Measurements from ENCODE around the gene CAMK1D. TPM values are rescaled to one million over a fixed set of nuclear protein-coding genes. Genes with fewer than 3 reads are reported as not detected.

The CAMK1D gene
- total and polyA plus RNA-seq, 2 experiments from 2014 or later: 3.5 to 6.0 TPM

- H3K4me2 ChIP-seq: no peak overlapping the region
- 69% methylated on average over 9 of the region's 9 CpGs for WGBS (ENCODE audit: low lambda C conversion rate, missing lambda C conversion rate)
- TF ChIP-seq EZH2 (IDR thresholded peaks at IDR 0.05; ENCODE audit: borderline replicate concordance): no peak
- no peak for TF ChIP-seq CTCF (IDR thresholded peaks at IDR 0.05; ENCODE audit: poor library complexity)
- no peak for TF ChIP-seq EZH2phosphoT487 (IDR thresholded peaks at IDR 0.05; ENCODE audit: low read depth, severe bottlenecking, unreplicated experiment)
- H3K79me2 ChIP-seq: no peaks in the 10 kb centered on the region
- H3K9me3 ChIP-seq (ENCODE audit: low read depth): no peaks in the 10 kb centered on the region
- no peaks in the 10 kb centered on the region for H4K20me1 ChIP-seq (ENCODE audit: insufficient read depth, poor library complexity, severe bottlenecking)
- no peak overlapping the region for H3K4me3 ChIP-seq
- no peaks in the 10 kb centered on the region for H3K4me1 ChIP-seq (ENCODE audit: insufficient read depth)
- H3K27me3 ChIP-seq: no peaks in the 10 kb centered on the region
- no peak overlapping the region for H2AFZ ChIP-seq
- H3K9me2 ChIP-seq (replicated peaks; ENCODE audit: insufficient read depth): no peaks in the 10 kb centered on the region
- no peaks in the 10 kb centered on the region for H3K36me3 ChIP-seq (replicated peaks; ENCODE audit: insufficient read depth, low read depth)
- H3K27ac ChIP-seq: no peak overlapping the region
- DNase-seq (ENCODE audit: low spot score): no peak
Measured at GRCh38 chr10:12534824-12535223, 185.5 kb downstream of the CAMK1D start.

- Histone ChIP-seq H3K27me3 (no peaks in the 10 kb centered on the region), H3K27ac (no peak overlapping the region), H3K4me2 (no peak overlapping the region), H3K36me3 (replicated peaks; ENCODE audit: insufficient read depth, low read depth) (no peaks in the 10 kb centered on the region), H2AFZ (no peak overlapping the region), H3K79me2 (no peaks in the 10 kb centered on the region), H3K4me3 (no peak overlapping the region), H3K4me1 (ENCODE audit: insufficient read depth) (no peaks in the 10 kb centered on the region), H4K20me1 (ENCODE audit: insufficient read depth, poor library complexity, severe bottlenecking) (no peaks in the 10 kb centered on the region), H3K9me3 (ENCODE audit: low read depth) (no peaks in the 10 kb centered on the region), H3K9me2 (replicated peaks; ENCODE audit: insufficient read depth) (no peaks in the 10 kb centered on the region)
- no peak for DNase-seq (ENCODE audit: low spot score)
- TF ChIP-seq CTCF (IDR thresholded peaks at IDR 0.05; ENCODE audit: poor library complexity): no peak
- TF ChIP-seq EZH2phosphoT487 (IDR thresholded peaks at IDR 0.05; ENCODE audit: low read depth, severe bottlenecking, unreplicated experiment): no peak
- TF ChIP-seq EZH2 (IDR thresholded peaks at IDR 0.05; ENCODE audit: borderline replicate concordance): no peak
Measured at GRCh38 chr10:12535656-12536055, 186.3 kb downstream of the CAMK1D start.

- no peak overlapping the region for H3K27ac ChIP-seq
- H3K4me1 ChIP-seq (ENCODE audit: insufficient read depth): no peaks in the 10 kb centered on the region
- no peaks in the 10 kb centered on the region for H3K9me3 ChIP-seq (ENCODE audit: low read depth)
- H3K4me2 ChIP-seq: no peak overlapping the region
- 72% methylated on average over 9 of the region's 9 CpGs for WGBS (ENCODE audit: low lambda C conversion rate, missing lambda C conversion rate)
- H4K20me1 ChIP-seq (ENCODE audit: insufficient read depth, poor library complexity, severe bottlenecking): no peaks in the 10 kb centered on the region
- no peaks in the 10 kb centered on the region for H3K27me3 ChIP-seq
- TF ChIP-seq EZH2phosphoT487 (IDR thresholded peaks at IDR 0.05; ENCODE audit: low read depth, severe bottlenecking, unreplicated experiment) (no peak), CTCF (IDR thresholded peaks at IDR 0.05; ENCODE audit: poor library complexity) (no peak), EZH2 (IDR thresholded peaks at IDR 0.05; ENCODE audit: borderline replicate concordance) (no peak)
- DNase-seq (ENCODE audit: low spot score): no peak
- H3K9me2 ChIP-seq (replicated peaks; ENCODE audit: insufficient read depth): no peaks in the 10 kb centered on the region
- H2AFZ ChIP-seq: no peak overlapping the region
- no peak overlapping the region for H3K4me3 ChIP-seq
- no peaks in the 10 kb centered on the region for H3K36me3 ChIP-seq (replicated peaks; ENCODE audit: insufficient read depth, low read depth)
- no peaks in the 10 kb centered on the region for H3K79me2 ChIP-seq
Measured at GRCh38 chr10:12538491-12538995, 189.2 kb downstream of the CAMK1D start.

All from hepatocyte (in vitro differentiated cells).